ENCODE results near the gene POLR1G.

DNA sequence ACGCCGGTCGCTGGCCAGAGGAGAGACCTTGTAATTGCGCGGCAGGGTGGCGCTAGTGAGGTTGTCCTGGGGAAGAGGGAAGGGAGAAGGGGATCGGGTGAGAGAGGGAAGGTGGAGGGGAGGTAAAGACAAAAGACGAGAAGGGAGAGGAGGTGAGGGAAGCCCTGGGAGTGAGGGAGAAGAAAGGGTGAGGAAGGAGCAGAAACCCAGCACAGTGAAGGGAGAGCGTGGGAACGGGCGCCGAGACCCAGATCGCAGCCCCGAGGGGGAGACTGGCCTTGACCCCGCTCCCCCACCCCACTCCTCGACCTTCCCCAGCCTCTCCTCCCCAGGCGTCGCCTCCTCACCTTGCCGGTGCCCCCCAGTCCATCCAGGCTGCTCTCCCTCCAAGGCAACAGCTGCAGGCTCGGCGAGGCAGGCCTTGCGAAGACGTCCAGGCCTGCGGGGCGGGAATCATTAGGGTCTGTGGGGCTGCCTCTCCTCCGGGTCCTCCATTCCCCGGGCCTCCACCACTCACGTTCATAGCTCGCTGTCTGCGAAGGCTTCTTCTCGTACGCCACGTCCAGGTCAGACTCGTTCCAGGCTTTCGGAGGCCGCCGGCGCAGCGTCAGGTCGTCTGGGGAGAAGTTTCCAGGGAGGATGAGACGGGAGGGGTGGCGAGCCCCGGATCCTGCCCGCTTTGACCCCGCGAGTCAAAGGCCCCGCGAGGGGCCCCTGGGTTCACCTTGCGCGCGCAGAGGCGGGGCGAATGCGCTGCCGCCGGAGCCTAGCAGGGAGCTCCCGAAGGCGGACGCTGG, 10.4 kb upstream of the POLR1G start:
- no peak for TF ChIP-seq EZH2 (IDR thresholded peaks at IDR 0.05)
- TF ChIP-seq, protein P1, sequence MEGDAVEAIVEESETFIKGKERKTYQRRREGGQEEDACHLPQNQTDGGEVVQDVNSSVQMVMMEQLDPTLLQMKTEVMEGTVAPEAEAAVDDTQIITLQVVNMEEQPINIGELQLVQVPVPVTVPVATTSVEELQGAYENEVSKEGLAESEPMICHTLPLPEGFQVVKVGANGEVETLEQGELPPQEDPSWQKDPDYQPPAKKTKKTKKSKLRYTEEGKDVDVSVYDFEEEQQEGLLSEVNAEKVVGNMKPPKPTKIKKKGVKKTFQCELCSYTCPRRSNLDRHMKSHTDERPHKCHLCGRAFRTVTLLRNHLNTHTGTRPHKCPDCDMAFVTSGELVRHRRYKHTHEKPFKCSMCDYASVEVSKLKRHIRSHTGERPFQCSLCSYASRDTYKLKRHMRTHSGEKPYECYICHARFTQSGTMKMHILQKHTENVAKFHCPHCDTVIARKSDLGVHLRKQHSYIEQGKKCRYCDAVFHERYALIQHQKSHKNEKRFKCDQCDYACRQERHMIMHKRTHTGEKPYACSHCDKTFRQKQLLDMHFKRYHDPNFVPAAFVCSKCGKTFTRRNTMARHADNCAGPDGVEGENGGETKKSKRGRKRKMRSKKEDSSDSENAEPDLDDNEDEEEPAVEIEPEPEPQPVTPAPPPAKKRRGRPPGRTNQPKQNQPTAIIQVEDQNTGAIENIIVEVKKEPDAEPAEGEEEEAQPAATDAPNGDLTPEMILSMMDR (IDR thresholded peaks at IDR 0.05 in 2 of 3, conservative IDR thresholded peaks at IDR 0.05 in 1 of 3; ENCODE audit: borderline replicate concordance in 1 of 3, insufficient read depth in 1 of 3, low read depth in 2 of 3, low read length in 2 of 3), result no peak
- no peak for TF ChIP-seq POLR2AphosphoS5 (IDR thresholded peaks at IDR 0.05; ENCODE audit: low read depth, low read length)
- TF ChIP-seq YY1 (IDR thresholded peaks at IDR 0.05; ENCODE audit: extremely low read depth, insufficient replicate concordance, low read depth, low read length), result no peak
- TF ChIP-seq RAD21 (IDR thresholded peaks at IDR 0.05; ENCODE audit: low read depth), result no peak
- no peak for TF ChIP-seq ZFX (IDR thresholded peaks at IDR 0.05)
- no peak for TF ChIP-seq SP1 (IDR thresholded peaks at IDR 0.05; ENCODE audit: low read depth)
- no peak for TF ChIP-seq TCF7L2 (IDR thresholded peaks at IDR 0.05; ENCODE audit: borderline replicate concordance, extremely low read depth, insufficient read depth, insufficient read length)
- no peak for TF ChIP-seq SIN3A (IDR thresholded peaks at IDR 0.05; ENCODE audit: low read depth)

All from HCT116 (cell line).